HG02852 (cell line): ENCODE results near the gene SRGAP1.
"Not testable (repeated sequence)": the region's sequence is repeated elsewhere in the genome, so short reads cannot be mapped to it uniquely, and the experiment has no call there.

Source experiments
- ATAC-seq: cut with Tn5 transposase; IDR thresholded peaks from one replicate; pipeline ENCODE4 v1.9.1; 2021; ENCODE audit warnings: mild to moderate bottlenecking, moderate library complexity; ENCODE audit not compliant: unreplicated experiment

The SRGAP1 gene

DNA sequence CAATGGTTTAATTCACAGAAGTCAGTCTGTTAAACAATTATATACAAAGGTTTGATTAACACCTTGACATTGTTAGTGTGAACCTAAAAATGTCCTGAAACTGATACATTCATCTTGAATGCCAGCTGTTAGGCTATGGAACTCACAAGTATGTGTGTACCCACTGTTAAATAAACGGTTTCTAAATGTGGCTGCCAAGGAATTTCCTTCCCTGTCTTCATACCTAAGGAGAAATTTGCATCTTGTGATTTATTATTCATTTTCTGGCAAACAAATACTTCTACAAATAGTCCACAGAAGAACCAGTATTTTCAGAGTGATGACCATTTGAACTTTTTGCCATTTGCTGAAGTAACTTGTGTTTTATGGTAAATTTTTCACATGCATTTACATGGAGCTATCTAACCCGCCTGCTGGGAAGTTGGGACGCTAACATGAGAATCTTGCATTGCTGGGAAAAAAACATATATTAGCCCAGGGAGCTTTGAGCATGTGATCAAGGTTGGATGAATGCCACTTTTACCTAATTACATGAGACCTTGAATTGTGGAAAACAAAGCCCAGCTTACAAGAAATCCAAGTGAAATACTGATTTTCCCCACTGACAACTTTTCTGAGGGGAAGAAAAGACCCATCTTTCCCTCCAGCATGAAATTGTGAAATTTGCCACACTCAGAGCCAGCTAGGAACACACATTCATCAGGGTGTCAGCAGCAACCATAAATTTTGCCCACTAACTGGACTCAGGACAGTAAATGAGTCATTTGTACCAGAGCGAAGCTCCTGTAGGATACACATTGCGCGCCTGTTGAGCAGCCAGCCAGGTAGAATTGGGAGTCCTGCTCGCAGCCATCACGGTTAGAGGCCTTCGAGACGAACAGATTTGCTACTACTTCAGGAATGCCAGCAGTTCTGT is 259.6 kb downstream of the SRGAP1 start:
- ATAC-seq = no peak

DNA sequence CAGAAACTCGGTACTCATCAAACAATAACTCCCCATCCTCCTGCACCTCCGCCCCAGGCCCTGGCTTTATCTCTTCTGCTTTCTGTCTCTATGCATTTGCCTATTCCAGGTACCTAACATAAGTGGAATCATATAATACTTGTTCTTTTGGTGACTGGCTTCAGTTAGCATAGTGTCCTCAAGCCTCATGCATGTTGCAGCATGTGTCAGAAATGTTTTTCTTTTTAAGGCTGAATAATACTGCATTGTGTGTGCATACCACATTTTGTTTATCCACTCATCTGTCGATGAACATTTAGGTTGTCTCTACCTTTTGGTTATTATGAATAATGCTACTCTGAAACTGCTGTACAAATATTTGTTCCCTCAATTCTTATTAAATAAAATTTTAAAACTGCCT is 260.5 kb downstream of the SRGAP1 start:
- ATAC-seq = no peak

DNA sequence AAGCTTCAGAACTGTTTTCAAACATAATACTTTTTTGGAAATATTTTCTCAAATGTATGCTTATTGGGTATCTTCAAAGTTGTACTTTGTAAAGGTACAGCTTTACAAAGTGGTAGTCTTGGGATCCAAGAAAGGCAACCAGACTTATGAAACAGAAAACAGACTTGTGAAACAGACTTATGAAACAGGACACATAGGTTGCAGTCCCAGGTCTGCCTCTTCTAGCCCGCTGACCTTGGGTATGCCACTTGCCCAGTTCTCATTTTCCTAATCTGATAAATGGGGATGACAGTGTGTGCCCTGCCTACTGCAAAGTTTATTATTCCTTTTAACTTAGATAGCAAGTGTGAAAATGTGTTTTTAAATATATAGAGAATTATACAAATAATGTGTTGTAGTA is 263.3 kb downstream of the SRGAP1 start:
- ATAC-seq = no peak

DNA sequence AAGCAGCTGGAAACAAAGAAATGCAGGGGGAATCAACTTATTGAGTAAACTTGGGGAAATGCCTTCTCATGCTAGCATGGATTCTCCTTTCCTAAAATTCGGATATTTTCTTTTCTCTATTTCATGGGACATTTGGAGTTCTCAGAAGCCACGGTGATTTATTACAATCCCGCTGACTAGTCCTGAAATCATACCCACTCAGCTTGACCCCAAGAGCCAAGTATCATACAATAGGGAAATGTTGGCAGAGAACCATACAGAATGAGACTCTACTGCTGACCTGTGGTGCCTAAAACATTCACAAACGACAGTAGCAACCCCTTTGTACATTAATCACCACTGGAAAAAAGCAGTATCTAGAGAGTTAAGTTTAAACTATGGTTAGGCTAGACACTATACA is 265.2 kb downstream of the SRGAP1 start:
- ATAC-seq = no peak

DNA sequence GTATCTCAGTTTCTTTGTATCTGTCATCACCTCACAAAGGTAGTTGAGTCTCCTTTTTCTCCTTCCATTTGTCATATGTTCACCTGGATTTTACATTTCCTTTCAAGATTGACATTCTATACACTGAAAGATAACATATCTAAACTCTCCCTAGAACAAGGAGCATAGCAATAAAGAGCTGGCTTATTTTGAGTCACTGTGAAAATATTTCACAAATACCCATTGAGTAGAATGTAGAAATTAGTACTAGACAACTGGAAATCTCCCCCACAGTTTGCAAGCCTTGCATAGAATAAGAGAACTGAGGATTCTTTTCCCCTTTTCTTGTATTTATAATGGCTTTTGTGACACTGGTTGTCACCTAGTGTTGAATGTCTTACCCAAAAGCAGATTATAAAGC is 266.4 kb downstream of the SRGAP1 start:
- no peak for ATAC-seq

DNA sequence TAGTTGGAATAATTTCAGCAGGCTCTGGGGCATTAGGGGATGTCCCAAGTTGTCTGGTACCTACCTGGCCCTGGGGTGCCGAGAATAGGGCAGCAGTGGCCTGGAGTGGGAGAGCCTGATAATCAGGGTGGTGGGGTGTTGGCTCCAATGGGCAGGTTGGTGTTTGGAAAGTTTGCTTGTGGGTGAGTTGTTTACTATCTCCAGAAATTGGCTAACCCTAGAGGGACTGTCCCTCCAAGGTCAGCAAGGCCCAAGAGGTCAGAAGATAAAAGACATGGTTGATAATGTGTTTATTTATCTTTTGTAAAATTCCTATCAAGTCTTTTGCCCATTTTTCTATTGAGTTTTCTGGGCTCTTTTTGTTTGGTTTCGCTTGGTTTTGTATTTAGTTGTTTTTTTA is 272.5 kb downstream of the SRGAP1 start:
- no peak for ATAC-seq

DNA sequence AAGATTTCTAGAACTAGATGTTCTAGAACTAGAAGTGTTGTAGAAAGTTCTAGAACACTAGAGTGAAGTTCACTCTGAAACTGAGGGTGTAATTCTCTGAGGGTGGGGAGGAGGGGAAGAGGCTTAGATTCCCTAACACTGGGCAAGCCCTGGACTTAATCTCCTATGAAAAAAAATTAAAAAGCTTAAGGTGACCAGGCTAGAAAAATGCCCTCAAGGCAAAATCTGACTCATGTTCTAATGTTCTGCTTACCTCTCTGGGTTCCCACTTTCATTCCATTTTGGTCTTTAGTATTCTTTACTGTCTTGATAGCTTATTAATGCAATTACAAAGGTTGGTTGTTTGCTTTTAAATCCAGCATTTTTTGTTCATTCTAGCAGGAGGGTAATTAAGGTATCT is 276.1 kb downstream of the SRGAP1 start:
- ATAC-seq = no peak

DNA sequence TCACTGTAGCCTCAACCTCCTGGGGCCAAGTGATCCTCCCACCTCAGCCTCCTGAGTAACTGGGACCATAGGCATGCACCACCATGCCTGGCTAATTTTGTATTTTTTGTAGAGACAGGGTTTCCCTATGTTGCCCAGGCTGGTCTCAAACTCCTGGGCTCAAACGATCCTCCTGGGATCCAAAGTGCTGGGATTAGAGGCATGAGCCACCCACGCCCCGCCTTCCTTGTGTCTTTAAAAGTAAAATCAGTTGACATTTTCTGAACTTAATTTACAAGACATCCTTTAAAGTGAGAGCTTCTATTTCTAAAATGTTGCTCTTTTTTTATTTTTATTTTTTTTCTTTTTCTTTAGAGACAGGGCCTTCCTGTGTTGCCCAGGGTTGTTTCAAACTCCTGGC is 276.6 kb downstream of the SRGAP1 start:
- ATAC-seq = not testable (repeated sequence)

DNA sequence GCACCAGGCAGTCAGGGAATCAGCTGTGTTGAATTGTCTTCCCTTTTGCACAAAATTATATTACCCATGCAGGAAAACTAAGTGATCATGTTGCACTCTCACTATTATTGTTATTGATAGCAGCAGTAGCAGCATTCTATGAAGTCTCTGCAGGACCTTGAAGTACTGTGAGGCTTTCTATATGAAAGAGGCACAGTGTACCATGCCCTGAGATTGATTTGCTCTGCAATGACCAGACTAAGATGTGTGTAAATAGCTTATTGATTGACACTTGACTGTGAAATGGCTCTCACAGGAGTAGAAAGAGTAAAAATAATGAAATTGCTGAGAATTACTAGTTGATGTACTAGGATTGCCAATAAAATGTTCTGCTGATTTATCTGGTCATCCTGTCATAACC is 277.7 kb downstream of the SRGAP1 start:
- no peak for ATAC-seq

DNA sequence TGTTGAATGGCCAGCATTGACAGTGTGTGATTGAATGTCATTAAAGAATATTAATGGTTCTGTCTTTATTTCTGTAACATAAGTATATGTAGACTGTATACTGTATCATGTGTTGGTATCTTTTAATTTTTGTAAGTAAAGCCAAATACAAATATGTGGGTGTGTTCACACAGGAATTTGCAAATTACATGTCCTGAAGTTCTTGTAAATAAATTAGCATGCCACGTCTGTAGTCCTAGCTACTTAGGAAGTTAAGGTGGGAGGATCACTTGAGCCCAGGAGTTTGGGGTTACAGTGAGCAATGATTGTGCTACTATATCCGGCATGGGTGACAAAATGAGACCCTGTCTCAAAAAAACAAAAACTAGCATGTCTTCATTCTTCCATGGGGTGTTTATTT is 278.5 kb downstream of the SRGAP1 start:
- no peak for ATAC-seq

DNA sequence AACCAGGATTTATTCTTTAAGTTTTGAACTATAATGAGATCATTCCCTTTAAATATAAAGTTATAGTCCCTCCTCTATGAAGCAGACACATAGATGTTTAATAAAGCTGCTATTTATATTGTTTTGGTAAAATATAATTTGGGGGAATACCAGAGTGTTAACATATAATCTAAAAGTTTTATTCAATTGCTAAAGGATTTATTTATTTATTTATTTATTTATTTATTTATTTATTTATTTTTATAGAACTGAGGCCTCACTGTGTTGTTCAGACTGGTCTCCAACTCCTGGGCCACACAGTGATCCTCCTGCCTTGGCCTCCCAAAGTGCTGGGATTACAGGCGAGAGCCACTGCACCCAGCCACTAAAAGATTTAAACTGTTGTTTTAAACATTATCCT is 278.9 kb downstream of the SRGAP1 start:
- ATAC-seq = no peak

DNA sequence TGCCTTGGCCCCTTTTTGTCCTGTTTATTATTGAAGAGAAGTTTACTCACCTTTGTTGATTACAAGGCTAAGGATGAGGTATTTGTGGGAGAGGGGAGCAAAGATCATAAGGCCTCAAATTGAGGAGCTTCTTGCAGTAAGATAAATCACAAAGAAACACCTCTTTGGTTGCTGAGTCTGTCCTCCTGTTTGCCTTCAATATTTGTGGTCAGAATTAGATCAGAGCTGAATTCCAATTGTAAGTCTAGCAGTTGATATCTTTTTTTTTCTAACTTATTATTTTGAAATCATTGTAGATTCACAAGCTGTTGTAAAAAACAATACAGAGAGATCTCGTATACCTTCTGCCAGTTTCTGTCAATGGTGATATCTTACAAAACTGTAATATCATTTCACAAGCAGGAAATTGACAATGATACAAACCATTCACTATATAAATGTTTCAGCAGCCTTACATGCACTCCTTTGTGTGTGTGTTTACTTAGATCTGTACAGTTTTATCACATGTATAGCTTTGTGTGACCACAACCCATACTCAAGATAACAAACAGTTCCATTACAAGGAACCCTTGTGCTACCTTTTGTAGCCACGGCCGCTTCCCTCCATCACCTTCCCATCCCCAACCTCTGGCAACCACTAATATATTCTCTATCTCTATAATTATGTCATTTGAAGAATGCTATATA is 280.2 kb downstream of the SRGAP1 start:
- no peak for ATAC-seq

DNA sequence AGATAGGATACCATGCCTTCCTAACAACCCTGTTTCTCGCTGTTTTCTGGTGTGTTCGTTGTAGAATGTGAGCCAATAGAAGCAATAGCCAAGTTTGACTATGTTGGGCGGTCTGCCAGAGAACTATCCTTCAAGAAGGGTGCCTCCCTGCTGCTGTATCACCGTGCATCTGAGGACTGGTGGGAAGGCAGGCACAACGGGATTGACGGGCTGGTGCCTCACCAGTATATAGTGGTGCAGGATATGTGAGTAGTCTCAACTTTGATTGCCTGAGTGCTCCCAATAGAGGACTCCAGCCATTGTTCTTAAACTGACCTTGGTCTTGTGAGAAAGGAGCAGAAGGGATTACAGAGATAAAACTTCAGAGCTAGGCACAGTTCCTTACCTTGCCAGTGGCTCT is 281.4 kb downstream of the SRGAP1 start:
- no peak for ATAC-seq

DNA sequence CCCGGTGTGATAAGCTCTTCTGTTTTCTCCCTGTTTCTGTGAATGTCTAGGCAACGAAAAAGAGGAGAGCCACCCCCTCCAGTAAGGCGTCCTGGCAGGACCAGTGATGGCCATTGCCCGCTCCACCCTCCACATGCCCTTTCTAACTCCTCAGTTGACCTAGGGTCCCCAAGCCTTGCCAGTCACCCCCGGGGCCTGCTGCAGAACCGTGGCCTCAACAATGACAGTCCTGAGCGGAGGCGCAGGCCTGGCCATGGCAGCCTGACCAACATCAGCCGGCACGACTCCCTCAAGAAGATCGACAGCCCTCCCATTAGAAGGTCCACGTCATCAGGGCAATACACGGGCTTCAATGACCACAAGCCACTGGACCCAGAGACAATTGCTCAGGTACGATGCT is 283.3 kb downstream of the SRGAP1 start:
- ATAC-seq = no peak

DNA sequence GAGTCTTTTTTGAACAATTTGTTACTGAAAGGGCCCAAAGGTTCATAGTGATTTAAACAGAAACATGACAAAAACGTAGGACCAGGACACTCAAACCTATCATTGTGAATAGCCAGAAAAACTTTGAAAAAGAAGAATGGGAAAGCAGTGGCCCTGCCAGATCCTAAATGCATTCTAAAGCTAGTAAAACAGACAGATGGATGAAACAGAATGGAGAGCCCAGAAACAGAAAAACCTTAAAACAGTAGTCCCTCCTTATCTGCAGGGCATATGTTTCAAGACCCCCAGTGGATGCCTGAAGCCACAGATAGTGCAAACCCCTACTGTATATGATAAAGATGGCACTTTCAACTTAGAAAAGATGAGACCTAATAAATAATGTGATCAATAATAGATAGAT is 283.9 kb downstream of the SRGAP1 start:
- no peak for ATAC-seq

DNA sequence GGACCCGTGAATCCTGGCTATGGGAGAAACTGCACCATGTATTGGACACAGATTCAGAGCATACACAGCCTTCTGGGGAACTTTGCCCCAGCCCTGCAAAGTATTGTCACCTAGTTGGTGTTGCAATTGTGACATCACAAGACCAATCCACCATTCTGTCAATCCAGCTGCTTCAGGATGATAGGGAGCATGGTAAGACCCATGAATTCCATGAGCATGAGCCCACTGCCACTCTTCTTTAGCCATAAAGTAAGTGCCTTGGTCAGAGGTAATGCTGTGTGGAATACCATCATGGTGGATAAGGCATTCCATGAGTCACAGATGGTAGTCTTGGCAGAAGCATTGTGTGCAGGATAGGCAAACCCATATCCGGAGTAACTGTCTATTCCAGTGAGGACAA is 286.0 kb downstream of the SRGAP1 start:
- ATAC-seq = not testable (repeated sequence)

DNA sequence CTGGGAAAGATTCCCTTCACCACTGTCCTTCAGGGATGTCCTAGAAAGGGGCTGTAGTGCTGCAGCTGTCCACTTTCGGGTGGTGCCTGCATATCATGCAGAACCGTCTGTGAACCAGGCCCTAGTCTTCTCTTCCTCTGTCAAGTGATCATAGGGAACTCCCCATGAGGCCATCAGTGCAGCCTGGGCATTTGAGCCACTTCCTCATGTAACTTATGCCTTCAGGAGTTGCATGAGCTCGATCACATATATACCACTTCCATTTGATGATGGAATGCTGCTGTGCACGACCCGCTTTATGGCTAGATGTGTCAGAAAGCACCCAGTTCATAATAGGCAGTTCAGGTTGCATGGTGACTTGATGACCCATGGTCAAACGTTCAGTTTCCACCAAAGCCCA is 287.0 kb downstream of the SRGAP1 start:
- not testable (repeated sequence) for ATAC-seq

DNA sequence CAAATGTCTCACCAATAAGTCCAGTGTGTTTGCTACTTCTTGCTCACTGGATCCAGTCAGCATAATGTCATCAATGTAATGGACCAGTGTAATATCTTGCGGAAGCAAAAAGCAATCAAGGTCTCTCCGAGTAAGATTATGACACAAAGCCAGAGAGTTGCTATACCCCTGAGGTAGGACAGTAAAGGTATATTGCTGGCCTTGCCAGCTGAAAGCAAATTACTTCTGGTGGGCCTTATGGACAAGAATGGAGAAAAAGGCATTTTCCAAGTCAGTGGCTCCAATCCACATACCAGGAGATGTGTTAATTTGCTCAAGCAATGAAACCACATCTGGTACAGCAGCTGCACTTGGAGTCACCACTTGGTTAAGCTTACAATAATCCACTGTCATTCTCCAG is 288.2 kb downstream of the SRGAP1 start:
- not testable (repeated sequence) for ATAC-seq

DNA sequence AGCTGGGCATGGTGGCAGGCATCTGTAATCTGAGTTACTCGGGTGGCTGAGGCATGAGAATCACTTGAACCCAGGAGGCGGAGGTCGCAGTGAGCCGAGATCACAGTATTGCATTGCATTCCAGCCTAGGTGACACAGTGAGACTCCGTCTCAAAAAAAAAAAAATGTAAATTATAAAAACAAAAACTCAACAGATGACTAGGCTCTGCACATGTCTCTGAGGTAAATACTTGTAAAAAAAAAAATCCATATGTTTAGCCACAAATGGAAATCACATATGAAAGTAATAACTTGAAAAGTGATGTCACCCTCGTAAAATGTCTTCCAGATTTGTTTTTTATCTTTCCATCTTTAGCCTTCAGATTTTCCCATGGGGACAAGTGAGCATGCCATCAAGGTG is 292.6 kb downstream of the SRGAP1 start:
- no peak for ATAC-seq

DNA sequence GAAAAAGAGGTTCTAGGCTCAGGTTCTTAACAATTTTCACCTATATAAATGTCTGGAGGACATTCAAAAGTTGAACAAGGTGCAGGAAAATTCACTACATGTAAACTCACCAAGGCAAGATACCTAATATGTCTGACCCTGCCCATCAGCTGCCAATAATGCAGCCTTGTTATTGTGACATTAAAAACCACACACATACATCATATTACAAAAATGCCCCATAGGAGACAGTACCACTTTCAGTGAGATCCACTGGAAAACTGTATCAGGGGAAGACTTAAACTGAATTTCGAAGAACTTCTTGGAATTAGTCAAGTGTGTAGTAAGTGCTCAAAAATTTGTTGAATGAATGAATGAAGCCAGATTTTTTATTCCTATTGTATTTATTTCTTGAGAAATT is 294.5 kb downstream of the SRGAP1 start:
- no peak for ATAC-seq

DNA sequence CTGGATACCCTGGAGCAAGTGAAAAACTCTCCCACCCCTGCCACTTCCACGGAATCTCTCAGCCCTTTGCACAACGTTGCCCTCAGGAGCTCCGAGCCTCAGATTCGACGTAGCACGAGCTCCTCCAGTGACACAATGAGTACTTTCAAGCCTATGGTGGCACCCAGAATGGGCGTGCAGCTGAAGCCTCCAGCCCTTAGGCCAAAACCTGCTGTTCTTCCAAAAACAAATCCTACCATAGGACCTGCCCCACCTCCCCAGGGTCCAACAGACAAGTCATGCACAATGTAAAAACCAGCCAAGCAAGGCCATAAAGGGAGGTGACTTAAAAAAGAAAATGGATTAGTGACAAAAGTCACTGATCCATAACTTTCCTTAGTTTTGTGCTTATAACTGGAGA is 297.9 kb downstream of the SRGAP1 start:
- ATAC-seq = no peak

DNA sequence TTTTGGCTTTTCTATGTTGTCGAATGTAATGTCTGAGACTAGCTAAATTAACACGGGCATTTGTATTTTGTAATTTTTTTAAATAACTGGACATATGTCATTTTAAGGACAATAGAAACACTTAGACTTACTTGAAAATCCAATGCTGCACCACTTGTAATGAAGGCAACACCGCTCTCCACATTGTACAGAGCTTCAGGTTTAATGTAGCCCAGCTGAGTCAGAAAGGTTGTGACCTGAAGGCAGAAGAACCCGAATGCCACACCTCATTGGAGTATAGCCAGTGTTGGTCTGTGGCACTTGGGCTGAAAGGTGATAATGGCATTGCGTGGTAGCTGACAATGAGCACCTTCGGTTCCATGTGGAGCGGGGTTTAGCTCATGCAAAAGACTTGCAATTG is 298.3 kb downstream of the SRGAP1 start:
- ATAC-seq = no peak
